H1 (cell line): Measurements from ENCODE around the gene UBE2I. TPM values are rescaled to one million over a fixed set of nuclear protein-coding genes. Genes with fewer than 3 reads are reported as not detected.

Experiments
- BRCA1 ChIP-seq: IDR thresholded peaks from 2 replicates; pipeline ENCODE4 v1.6.1; 2012; ENCODE audit warnings: low read depth, low read length, improper control_type of control experiment
- CEBPB ChIP-seq: IDR thresholded peaks from 2 replicates; pipeline ENCODE4 v1.6.1; 2012; ENCODE audit warnings: low read depth, low read length
- polyA plus RNA-seq, 7 experiments: library from polyadenylated mRNA; depleted of rRNA in 3 of 7; stranded (reverse) in 5 of 7; unstranded in 2 of 7; fragments of >200 nt in 5 of 7; fragments of 200-250 nt in 2 of 7; gene quantifications; 1 replicate in 5 of 7; 2 replicates in 1 of 7; 4 replicates in 1 of 7; pipeline versions ENCODE4 v1.2.1 to v1.2.3, GENCODE V29; 2011 to 2013; ENCODE audit warnings: missing spikeins in 2 of 7, mixed read lengths in 2 of 7
- total RNA-seq: library from RNA; stranded (reverse); fragmentation: NEBNext Ultra II Directional; extraction: Animal tissue kit (Norgen Biotek cat#: 25700); gene quantifications from 2 replicates; pipeline ENCODE4 v1.2.1, GENCODE V29; 2021

UBE2I gene
- total and polyA plus RNA-seq, 2 of the 8 experiments (the other 6 are each of a cell fraction or from before 2014, with no cell fraction given) = 148 to 268 TPM

GRCh38 chr16:1279945-1280589, 29.4 kb upstream of the UBE2I start (continued):
- no peak for TF ChIP-seq CEBPB
- no peak for TF ChIP-seq BRCA1
